Stimulated activated naive CD4-positive, alpha-beta T cell (primary cell): Measurements from ENCODE around the gene RBMS1.

ENCODE experiments used
- DNase-seq, 6 experiments: peaks; one replicate each; lab custom pipeline; 2025; lab: John Stamatoyannopoulos, UW

Gene RBMS1

GRCh38 chr2:160362018-160362417 is 131.6 kb downstream of the RBMS1 start:
- no peak for DNase-seq

GRCh38 chr2:160360089-160360757 is 133.4 kb downstream of the RBMS1 start:
- DNase-seq: no peak

DNA sequence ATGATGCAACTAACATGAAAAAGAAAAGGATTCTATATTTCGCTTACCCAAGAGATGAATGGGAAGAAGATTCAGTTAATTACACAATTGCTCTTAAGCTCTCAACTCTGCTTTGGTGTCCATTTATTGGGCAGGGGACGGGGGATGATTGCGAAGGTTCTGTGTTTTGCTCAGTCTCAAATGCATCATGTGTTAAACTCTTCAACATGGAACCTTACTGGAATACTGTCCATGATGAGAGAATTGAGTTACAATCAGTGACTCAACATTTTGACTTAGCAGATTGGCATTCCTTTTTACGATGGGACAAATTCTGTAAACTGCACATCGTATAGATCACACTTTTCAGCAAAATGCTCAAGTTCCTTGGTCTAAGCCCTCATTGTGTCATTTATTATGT is 135.6 kb downstream of the RBMS1 start:
- no peak for DNase-seq

GRCh38 chr2:160356485-160356884 is 137.1 kb downstream of the RBMS1 start:
- no peak for DNase-seq

- no peak for DNase-seq
Measured at GRCh38 chr2:160355080-160355479, 138.5 kb downstream of the RBMS1 start.

- DNase-seq: no peak
Measured at GRCh38 chr2:160354677-160355076, 138.9 kb downstream of the RBMS1 start.

DNA sequence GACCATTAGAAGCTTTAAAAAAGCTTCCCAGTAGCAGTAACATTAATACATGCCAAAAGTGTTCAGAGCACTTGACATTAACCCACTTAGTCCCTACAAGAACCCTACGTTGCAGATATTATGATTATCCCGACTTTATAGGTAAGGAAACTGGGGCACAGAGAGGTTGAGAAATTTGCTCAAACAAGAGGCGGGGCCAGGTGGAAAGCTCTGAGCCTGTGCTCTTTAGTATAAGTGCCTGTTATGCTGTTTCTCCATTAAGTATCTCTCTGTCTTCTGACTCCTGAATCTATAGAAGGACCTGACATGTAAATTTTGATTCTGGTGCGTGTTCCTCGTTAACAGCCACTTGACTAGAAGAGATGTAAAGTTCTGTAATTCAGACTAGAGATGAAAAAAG is 139.8 kb downstream of the RBMS1 start:
- DNase-seq: no peak

DNA sequence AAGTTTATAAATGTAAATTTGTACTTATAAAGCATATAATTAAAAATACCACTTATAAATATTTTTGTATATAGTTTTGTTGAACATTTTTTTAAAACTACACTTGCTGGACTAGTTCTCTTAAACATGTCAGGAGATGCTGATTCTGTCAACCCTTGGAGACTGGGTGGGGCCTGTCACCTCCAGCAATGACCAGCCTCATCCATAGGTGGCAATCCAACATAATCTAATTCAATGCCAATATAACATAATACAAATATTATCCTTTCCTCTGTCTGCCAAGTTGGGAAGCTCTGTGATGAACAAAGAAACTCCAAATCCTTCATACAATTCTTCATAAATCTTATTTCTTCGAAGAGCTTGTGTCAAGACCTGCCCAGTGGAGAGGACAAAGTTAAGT is 140.4 kb downstream of the RBMS1 start:
- peak in 3 of 6 experiments; percentile 13 to 39 (median 36) for DNase-seq

DNA sequence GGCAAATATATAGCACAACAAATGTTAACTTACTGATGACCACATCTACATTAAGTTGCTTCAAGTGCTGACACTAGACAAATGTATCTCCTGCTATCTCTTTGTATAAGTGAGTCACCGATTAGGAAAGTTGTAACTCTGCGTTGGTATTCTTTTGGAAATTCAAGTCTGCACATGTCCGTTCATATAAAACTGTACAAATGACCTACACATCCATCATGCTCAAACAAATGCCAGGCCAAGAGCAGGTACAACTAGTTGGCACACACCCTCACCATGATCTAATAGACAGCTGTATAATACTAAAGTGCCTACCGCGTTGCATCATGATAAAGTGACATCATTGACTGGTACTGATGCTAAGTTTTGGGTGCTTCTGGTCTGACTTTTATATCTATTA is 141.1 kb downstream of the RBMS1 start:
- DNase-seq: no peak

DNA sequence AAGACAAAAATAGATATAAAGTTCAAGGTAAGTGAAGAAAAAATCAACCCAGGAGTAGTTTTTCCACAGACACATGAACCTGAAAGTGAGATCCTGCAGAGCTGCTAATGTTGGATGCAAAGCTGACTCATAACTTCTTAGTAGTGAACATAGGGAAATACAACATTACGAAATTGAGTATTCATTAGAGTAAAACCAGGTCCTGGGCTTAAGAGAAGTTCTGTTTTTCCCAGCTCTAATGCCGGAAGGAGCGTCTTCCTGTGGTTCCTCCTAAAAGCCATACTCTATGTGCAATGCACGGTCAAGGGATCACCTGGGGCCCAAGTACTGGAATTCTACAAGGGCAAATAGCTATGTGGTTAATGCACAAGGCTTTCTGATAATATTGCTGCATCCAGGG is 141.7 kb downstream of the RBMS1 start:
- no peak for DNase-seq

- no peak for DNase-seq
Measured at GRCh38 chr2:160349306-160349705, 144.3 kb downstream of the RBMS1 start.

DNA sequence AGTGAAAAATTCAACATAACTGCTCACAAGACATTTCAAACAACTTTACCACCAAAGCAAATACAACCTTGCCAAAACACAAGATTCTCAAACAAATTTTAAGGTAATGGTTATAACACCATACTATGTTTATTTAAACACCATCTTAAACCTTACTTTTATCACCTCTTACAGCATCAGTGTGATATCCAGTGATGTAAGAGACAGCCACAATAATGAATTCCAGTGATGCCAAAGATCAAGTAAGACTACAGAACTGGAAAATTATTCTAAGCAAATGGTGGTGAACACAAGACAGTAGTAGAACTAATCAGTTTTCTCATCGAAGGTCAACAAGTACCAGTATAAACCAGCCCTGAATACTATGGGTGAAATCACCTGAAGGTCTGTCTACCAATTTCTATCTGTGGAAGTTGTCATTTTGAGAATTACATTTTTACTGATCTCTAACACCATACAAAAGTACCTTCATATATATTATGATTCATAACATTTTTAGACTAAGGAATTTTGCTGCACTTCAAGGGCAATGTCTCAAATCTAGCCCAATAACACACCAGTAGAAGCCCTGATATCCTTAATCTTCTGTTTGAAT is 146.2 kb downstream of the RBMS1 start:
- DNase-seq: no peak

GRCh38 chr2:160345071-160345764 is 148.4 kb downstream of the RBMS1 start:
- DNase-seq: no peak

- no peak for DNase-seq
Measured at GRCh38 chr2:160343404-160343803, 150.2 kb downstream of the RBMS1 start.

DNA sequence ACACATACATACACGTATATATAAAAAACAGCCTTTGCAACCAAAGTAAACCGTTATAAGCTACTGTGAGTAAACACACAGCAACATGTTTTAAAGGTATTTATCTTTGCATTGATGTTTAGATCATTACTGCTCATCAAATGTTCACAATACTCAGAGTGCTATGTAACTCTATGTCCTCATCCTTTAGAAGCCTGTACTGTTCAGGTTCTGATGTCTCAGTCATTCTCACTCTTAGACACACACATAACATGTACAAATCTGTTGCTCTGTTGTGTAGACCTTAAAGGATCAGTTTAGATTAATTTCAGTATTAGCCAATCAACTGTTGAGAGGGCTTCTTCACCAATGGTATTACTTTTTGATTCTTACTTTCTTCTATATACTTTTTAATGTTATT is 153.9 kb downstream of the RBMS1 start:
- no peak for DNase-seq

GRCh38 chr2:160338901-160339685 is 154.5 kb downstream of the RBMS1 start:
- DNase-seq: no peak

- no peak for DNase-seq
Measured at GRCh38 chr2:160337728-160338127, 155.9 kb downstream of the RBMS1 start.

- no peak for DNase-seq
Measured at GRCh38 chr2:160336635-160337034, 157.0 kb downstream of the RBMS1 start.

DNA sequence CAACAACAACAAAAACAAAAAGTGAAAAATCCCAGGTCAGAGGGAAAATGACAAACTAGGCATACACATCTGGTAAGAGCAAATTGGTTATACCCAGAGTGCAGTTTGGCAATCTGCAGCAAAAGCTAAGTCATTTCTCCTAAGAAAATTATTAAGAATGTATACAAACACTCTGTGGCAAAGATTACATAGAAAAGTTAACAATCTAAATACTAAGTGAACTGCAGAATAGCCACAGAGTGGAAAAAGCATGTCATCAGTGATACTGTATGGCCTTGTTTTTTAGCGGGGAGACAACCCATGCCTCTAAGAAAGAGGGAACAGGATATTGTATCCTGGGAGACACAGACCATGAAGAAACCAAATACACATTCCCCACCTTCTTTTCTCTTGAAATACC is 157.5 kb downstream of the RBMS1 start:
- DNase-seq: no peak

DNA sequence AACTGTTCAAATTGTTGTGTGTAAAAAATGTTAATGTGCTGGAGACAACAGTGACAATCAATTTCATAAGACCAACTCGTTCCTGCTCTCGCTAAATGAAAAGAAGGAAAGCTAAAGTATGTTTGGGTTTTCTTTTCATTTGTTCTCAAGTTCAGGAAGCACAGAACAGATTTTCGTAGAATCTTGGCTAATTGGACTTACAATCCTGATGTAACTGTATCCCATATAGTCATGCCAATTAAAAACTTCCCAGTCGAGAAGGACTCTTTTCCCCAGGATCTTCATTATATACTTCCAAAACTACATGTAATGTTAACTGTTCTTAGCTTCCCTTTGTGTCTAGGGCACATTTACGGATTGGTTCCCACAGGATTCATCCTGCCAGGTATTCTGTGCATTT is 158.2 kb downstream of the RBMS1 start:
- no peak for DNase-seq

- DNase-seq: no peak
Measured at GRCh38 chr2:160334028-160334741, 159.4 kb downstream of the RBMS1 start.
